Suprapubic skin (tissue), 4 donors: ENCODE results near the gene PIK3R5. TPM values are rescaled to one million over a fixed set of nuclear protein-coding genes. Genes with fewer than 3 reads are reported as not detected.

ENCODE experiments used
- DNase-seq, 2 donors: peaks; one replicate each; pipeline ENCODE4 v3.0.0-alpha.2; 2019; ENCODE audit warnings: low spot score in 2 of 2
- H3K27ac ChIP-seq: fragments of 200-600 bp; sonication (generic); one replicate; pipeline ENCODE4 v1.5.1; 2019
- H3K27me3 ChIP-seq: fragments of 200-600 bp; sonication (generic); one replicate; pipeline ENCODE4 v1.5.1; 2019
- H3K36me3 ChIP-seq: fragments of 200-600 bp; sonication (generic); one replicate; pipeline ENCODE4 v1.5.1; 2019
- H3K4me1 ChIP-seq: fragments of 200-600 bp; sonication (generic); one replicate; pipeline ENCODE4 v1.5.1; 2019
- H3K4me3 ChIP-seq: fragments of 200-600 bp; sonication (generic); one replicate; pipeline ENCODE4 v1.5.1; 2019; ENCODE audit warnings: mild to moderate bottlenecking
- H3K9me3 ChIP-seq: fragments of 200-600 bp; sonication (generic); one replicate; pipeline ENCODE4 v1.5.1; 2019
- EP300 ChIP-seq: sonication (generic); formaldehyde crosslinking; IDR thresholded peaks from one replicate; pipeline ENCODE4 v1.6.1; 2017; ENCODE audit warnings: antibody characterized with exemption
- POLR2A ChIP-seq, 2 donors: fragments of 450-650 bp; IDR thresholded peaks; one replicate each; pipeline ENCODE4 v1.6.1; 2017; ENCODE audit warnings: antibody characterized with exemption in 2 of 2, mild to moderate bottlenecking in 2 of 2, moderate library complexity in 2 of 2
- POLR2AphosphoS5 ChIP-seq, 3 donors: sonication (generic); formaldehyde crosslinking; IDR thresholded peaks; one replicate each; pipeline ENCODE4 v1.6.1; 2017; ENCODE audit warnings: antibody characterized with exemption in 3 of 3
- WGBS: methylation state at CpG from one replicate; pipeline ENCODE4 v1.1.5; 2018; 5-methylcytosine and 5-hydroxymethylcytosine counted together
- total RNA-seq, 4 donors: library from RNA; depleted of rRNA; stranded (reverse); fragments of >200 nt; gene quantifications; one replicate each; pipeline ENCODE4 v1.1.0, GENCODE V29; 2016
- TF ChIP-seq, protein P1 (sequence below), 2 donors: fragments of 200-600 bp in 1 of 2; fragments of 450-650 bp in 1 of 2; sonication (generic) in 1 of 2; IDR thresholded peaks; one replicate each; pipeline ENCODE4 v1.5.1; 2016 to 2019; ENCODE audit warnings: antibody characterized with exemption in 2 of 2, mild to moderate bottlenecking in 1 of 2, moderate library complexity in 1 of 2

The PIK3R5 gene
- total RNA-seq, 4 donors from 2014 or later = 3.6 to 13.5 (median 5.0) TPM

DNA sequence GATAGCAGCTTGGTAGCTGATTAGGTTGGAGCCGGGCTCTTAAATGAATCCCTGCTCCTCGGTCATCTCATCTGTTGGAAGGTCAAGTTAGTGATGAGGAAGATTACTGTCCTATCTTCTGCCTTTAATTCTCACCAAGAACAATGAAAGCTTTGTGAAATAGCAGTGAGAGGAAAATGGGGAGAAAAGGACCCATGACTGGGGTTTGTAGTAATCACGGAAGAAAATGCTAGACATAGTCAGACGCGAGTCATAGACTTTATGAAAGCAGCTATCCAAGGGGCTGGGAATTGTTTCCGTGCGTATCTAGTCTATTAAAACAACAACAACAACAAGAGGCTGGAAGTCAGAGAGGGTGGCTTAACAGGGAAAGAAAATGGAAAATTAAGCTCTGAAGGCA, 18.3 kb downstream of the PIK3R5 start:
- no peaks in the 10 kb centered on the region for H3K36me3 ChIP-seq
- no peak for TF ChIP-seq POLR2AphosphoS5 (IDR thresholded peaks at IDR 0.05)
- H3K27me3 ChIP-seq = peaks cover 10% of the 10 kb centered on the region
- no peaks in the 10 kb centered on the region for H3K9me3 ChIP-seq
- H3K27ac ChIP-seq = no peak overlapping the region
- H3K4me1 ChIP-seq = no peaks in the 10 kb centered on the region
- no peak overlapping the region for H3K4me3 ChIP-seq
- WGBS = 90% methylated on average over 7 of the region's 7 CpGs
- no peak for DNase-seq

DNA sequence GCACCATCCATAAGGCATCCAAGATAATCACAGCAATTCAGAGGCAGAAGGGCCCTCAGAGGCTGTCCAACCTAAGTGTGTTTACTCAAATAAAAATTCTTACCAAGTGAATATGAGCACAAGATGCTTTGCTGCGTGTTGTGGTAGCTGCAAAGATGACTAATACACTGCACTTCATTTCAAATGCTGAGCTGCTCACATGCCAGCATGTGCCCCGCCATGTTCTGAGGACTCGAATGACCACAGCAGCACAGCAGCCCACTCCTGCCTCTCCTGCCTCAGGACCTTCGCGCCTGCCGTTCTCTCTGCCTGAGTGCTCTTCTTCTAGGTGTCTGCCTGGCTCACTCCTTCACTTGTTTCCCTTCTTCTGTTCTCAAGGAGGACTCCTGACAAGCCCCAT, 19.0 kb downstream of the PIK3R5 start:
- no peak overlapping the region for H3K4me3 ChIP-seq
- 90% methylated on average over 6 of the region's 6 CpGs for WGBS
- no peak for TF ChIP-seq POLR2AphosphoS5 (IDR thresholded peaks at IDR 0.05)
- TF ChIP-seq, protein P1, sequence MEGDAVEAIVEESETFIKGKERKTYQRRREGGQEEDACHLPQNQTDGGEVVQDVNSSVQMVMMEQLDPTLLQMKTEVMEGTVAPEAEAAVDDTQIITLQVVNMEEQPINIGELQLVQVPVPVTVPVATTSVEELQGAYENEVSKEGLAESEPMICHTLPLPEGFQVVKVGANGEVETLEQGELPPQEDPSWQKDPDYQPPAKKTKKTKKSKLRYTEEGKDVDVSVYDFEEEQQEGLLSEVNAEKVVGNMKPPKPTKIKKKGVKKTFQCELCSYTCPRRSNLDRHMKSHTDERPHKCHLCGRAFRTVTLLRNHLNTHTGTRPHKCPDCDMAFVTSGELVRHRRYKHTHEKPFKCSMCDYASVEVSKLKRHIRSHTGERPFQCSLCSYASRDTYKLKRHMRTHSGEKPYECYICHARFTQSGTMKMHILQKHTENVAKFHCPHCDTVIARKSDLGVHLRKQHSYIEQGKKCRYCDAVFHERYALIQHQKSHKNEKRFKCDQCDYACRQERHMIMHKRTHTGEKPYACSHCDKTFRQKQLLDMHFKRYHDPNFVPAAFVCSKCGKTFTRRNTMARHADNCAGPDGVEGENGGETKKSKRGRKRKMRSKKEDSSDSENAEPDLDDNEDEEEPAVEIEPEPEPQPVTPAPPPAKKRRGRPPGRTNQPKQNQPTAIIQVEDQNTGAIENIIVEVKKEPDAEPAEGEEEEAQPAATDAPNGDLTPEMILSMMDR (IDR thresholded peaks at IDR 0.05) = no peak
- no peak for TF ChIP-seq POLR2A (IDR thresholded peaks at IDR 0.05)
- no peak for TF ChIP-seq EP300
- no peaks in the 10 kb centered on the region for H3K36me3 ChIP-seq
- H3K27me3 ChIP-seq = peaks cover 10% of the 10 kb centered on the region
- peak in 1 of 2 donors; percentile 14 for DNase-seq
- no peaks in the 10 kb centered on the region for H3K4me1 ChIP-seq
- H3K9me3 ChIP-seq = no peaks in the 10 kb centered on the region
- H3K27ac ChIP-seq = no peak overlapping the region

DNA sequence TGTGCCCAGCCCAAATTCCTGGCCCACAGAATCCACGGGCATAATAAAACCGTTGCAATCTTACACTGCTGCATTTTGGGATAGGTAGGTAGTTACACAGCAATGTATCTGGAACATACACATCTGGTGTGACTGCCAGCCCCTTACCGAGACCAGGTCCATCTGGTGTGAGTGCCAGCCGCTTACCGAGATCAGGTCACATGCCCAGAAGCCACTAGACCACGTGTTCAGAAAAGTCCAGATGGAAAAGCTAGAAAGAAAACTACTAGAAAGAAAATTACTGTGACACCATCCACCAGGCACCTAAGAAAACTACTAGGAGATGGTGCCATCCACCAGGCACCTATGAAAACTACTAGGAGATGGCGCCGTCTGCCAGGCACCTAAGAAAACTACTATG, 19.4 kb downstream of the PIK3R5 start:
- no peak overlapping the region for H3K4me3 ChIP-seq
- H3K36me3 ChIP-seq = no peaks in the 10 kb centered on the region
- no peaks in the 10 kb centered on the region for H3K9me3 ChIP-seq
- H3K4me1 ChIP-seq = no peaks in the 10 kb centered on the region
- H3K27me3 ChIP-seq = peaks cover 10% of the 10 kb centered on the region
- WGBS = 85% methylated on average over 8 of the region's 8 CpGs
- TF ChIP-seq, protein P1 (IDR thresholded peaks at IDR 0.05) = no peak
- TF ChIP-seq POLR2AphosphoS5 (IDR thresholded peaks at IDR 0.05) (no peak), POLR2A (IDR thresholded peaks at IDR 0.05) (no peak), EP300 (no peak)
- peak in 1 of 2 donors; percentile 6 for DNase-seq
- no peak overlapping the region for H3K27ac ChIP-seq

DNA sequence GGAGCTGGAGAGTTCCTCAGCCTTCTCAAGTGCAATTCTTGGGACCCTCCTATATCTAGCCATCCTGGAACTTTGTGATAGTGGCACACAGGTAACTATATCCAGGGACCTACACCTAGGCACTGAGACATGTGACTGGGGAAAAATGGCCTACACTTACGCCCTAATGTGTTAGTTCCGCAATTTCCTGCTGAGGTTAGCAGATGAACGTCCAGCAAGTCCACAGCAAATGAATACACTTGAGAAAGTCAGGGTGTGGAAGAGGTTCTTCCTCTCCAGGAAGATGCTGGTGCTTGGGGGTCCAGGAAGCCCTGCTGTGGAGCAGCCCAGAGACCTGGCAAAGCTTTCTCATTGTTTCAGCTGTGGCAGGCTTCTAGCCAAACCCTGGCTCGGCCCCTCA, 20.8 kb downstream of the PIK3R5 start:
- no peaks in the 10 kb centered on the region for H3K4me1 ChIP-seq
- no peaks in the 10 kb centered on the region for H3K36me3 ChIP-seq
- TF ChIP-seq POLR2A (IDR thresholded peaks at IDR 0.05) (no peak), POLR2AphosphoS5 (IDR thresholded peaks at IDR 0.05) (no peak), EP300 (no peak)
- TF ChIP-seq, protein P1 (IDR thresholded peaks at IDR 0.05) = no peak
- H3K4me3 ChIP-seq = no peak overlapping the region
- DNase-seq = peak in 1 of 2 donors; percentile 19
- no peak overlapping the region for H3K27ac ChIP-seq
- WGBS = 96% methylated on average over 3 of the region's 4 CpGs
- H3K9me3 ChIP-seq = no peaks in the 10 kb centered on the region
- peaks cover 19% of the 10 kb centered on the region for H3K27me3 ChIP-seq

DNA sequence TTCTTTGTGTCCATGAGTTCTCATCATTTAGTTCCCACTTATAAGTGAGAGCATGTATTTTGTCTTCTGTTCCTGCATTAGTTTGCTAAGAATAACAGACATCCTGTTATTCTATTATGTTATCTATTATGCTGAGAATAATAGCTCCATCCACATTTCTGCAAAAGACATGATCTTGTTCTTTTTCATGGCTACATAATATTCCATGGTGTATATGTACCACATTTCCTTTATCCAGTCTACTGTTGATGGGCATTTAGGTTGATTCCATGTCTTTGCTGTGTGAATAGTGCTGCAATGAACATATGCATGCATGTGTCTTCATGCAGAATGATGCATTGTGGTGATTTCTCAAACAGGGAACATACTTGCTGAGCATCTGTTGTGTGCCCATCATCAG, 21.4 kb downstream of the PIK3R5 start:
- no peaks in the 10 kb centered on the region for H3K4me1 ChIP-seq
- no peak overlapping the region for H3K27ac ChIP-seq
- peaks cover 19% of the 10 kb centered on the region for H3K27me3 ChIP-seq
- H3K36me3 ChIP-seq = no peaks in the 10 kb centered on the region
- TF ChIP-seq, protein P1 (IDR thresholded peaks at IDR 0.05) = no peak
- no peak for TF ChIP-seq POLR2AphosphoS5 (IDR thresholded peaks at IDR 0.05)
- TF ChIP-seq EP300 = no peak
- H3K9me3 ChIP-seq = no peaks in the 10 kb centered on the region
- no peak for DNase-seq
- no peak overlapping the region for H3K4me3 ChIP-seq

DNA sequence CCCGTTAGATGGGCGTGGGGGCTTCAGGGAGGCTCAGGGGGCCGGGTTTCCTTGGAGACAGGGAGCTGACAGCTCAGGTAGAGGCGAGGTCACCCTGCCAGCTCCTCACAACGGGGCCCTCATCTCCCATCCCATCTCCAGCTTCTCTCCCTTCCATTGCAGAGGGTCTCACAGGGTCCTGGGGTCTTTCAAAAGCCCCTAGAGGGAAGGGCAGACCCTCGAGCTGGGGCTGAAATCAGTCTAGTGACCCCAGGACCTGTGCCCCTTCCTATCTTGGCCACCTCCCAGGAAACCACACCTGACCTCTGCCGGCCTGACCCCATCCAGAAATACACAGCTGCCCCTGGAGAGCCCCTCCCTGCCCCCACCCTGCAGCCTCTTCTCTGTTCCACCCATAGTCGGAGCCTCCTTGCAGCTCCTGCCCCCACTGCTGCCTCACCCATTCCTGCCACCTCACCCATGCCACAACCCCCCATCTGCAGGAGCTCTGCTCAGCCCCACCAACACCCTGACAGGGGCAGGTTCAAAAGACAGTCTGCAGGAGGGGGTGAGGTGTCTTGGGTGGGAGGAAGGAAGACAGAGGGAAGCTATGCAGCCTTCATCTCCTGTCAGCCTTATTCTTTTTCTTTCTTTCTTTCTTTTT, 23.4 kb downstream of the PIK3R5 start:
- no peaks in the 10 kb centered on the region for H3K4me1 ChIP-seq
- peaks cover 19% of the 10 kb centered on the region for H3K27me3 ChIP-seq
- H3K9me3 ChIP-seq = no peaks in the 10 kb centered on the region
- 61% methylated on average over 7 of the region's 8 CpGs for WGBS
- no peaks in the 10 kb centered on the region for H3K36me3 ChIP-seq
- TF ChIP-seq POLR2A (IDR thresholded peaks at IDR 0.05) (no peak), EP300 (no peak), POLR2AphosphoS5 (IDR thresholded peaks at IDR 0.05) (no peak)
- TF ChIP-seq, protein P1 (IDR thresholded peaks at IDR 0.05) = no peak
- DNase-seq = peak in 1 of 2 donors; percentile 42
- no peak overlapping the region for H3K27ac ChIP-seq
- H3K4me3 ChIP-seq = no peak overlapping the region
